Left lung (tissue), 10 donors: ENCODE measurements around the gene C16orf54. TPM values are rescaled to one million over a fixed set of nuclear protein-coding genes. Genes with fewer than 3 reads are reported as not detected.
"Not testable (repeated sequence)": the region's sequence is repeated elsewhere in the genome, so short reads cannot be mapped to it uniquely, and the experiment has no call there.

ENCODE experiments used
- ATAC-seq: fragments of 200-7000 bp; cut with Tn5 transposase; one replicate; pipeline ENCODE4 v1.9.1; 2020; ENCODE audit warnings: moderate library complexity
- DNase-seq, 4 donors: peaks; one replicate each; pipeline ENCODE4 v3.0.0-alpha.2; 2013 to 2020
- H3K27ac ChIP-seq, 2 donors: fragments of 200-600 bp; sonication (generic) in 1 of 2; one replicate each; pipeline versions ENCODE4 v1.5.0 to v1.8.0; 2020 to 2021
- H3K27me3 ChIP-seq, 2 donors: fragments of 200-600 bp; sonication (generic) in 1 of 2; one replicate each; pipeline versions ENCODE4 v1.5.0 to v1.8.0; 2020 to 2021
- H3K36me3 ChIP-seq, 2 donors: fragments of 200-600 bp; sonication (generic) in 1 of 2; one replicate each; pipeline versions ENCODE4 v1.5.0 to v1.8.0; 2020 to 2021
- H3K4me1 ChIP-seq, 2 donors: fragments of 200-600 bp; one replicate each; pipeline ENCODE4 v1.8.0; 2021
- H3K4me3 ChIP-seq, 2 donors: fragments of 200-600 bp; sonication (generic) in 1 of 2; one replicate each; pipeline versions ENCODE4 v1.5.0 to v1.8.0; 2020 to 2021; ENCODE audit warnings: mild to moderate bottlenecking in 1 of 2
- H3K9me3 ChIP-seq, 2 donors: fragments of 200-600 bp; sonication (generic) in 1 of 2; one replicate each; pipeline versions ENCODE4 v1.5.0 to v1.8.0; 2020 to 2021
- CTCF ChIP-seq, 2 donors: fragments of 200-600 bp; sonication (generic) in 1 of 2; IDR thresholded peaks; one replicate each; pipeline versions ENCODE4 v1.5.0 to v1.8.0; 2021; ENCODE audit warnings: antibody characterized with exemption in 2 of 2
- intact Hi-C, 2 donors: fragments of 100-400 bp; cut with DNase I; formaldehyde crosslinking; loops; one replicate each; pipeline versions ENCODE4 v1.11.2 to v1.14.2; 2022
- polyA plus RNA-seq, 6 donors: library from polyadenylated mRNA; unstranded; fragments of 120-200 nt; gene quantifications; one replicate each; pipeline ENCODE4 v1.2.1, GENCODE V29; 2013; ENCODE audit not compliant: insufficient read length in 6 of 6
- total RNA-seq, 2 donors: library from RNA; stranded (reverse); fragmentation: NEBNext Ultra II Directional; extraction: Animal tissue kit (Norgen Biotek cat#: 25700); gene quantifications; one replicate each; pipeline ENCODE4 v1.2.1, GENCODE V29; 2021
- donor health status: DM: no; HTN: yes; CAD: no.
- donor health status: DM: no; HTN: no; CAD: no.

C16orf54 gene
- total and polyA plus RNA-seq, 8 donors = 0.33 to 13.6 (median 0.69) TPM

GRCh38 chr16:29698484-29699323, 47.1 kb downstream of the C16orf54 start:
- intact Hi-C loops = no loop called here
- H3K27me3 ChIP-seq = peaks cover 0 to 10% of the 10 kb centered on the region in 2 donors
- H3K36me3 ChIP-seq = no peaks in the 10 kb centered on the region
- H3K9me3 ChIP-seq = no peaks in the 10 kb centered on the region
- ATAC-seq (no peak), DNase-seq (no peak)
- H3K4me1 ChIP-seq = peaks cover 0 to 4% of the 10 kb centered on the region in 2 donors
- H3K4me3 ChIP-seq = no peak overlapping the region
- H3K27ac ChIP-seq = no peak overlapping the region
- no peak for TF ChIP-seq CTCF (IDR thresholded peaks at IDR 0.05)

GRCh38 chr16:29698042-29698441, 47.7 kb downstream of the C16orf54 start:
- H3K27ac ChIP-seq = no peak overlapping the region
- no peaks in the 10 kb centered on the region for H3K36me3 ChIP-seq
- DNase-seq = no peak
- intact Hi-C loops = no loop called here
- peaks cover 0 to 10% of the 10 kb centered on the region in 2 donors for H3K27me3 ChIP-seq
- no peaks in the 10 kb centered on the region for H3K9me3 ChIP-seq
- H3K4me3 ChIP-seq = no peak overlapping the region
- ATAC-seq = no peak
- H3K4me1 ChIP-seq = peaks cover 0 to 4% of the 10 kb centered on the region in 2 donors
- no peak for TF ChIP-seq CTCF (IDR thresholded peaks at IDR 0.05)

- H3K4me1 ChIP-seq = peaks cover 0 to 4% of the 10 kb centered on the region in 2 donors
- H3K36me3 ChIP-seq = no peaks in the 10 kb centered on the region
- no peak for TF ChIP-seq CTCF (IDR thresholded peaks at IDR 0.05)
- no peak overlapping the region for H3K4me3 ChIP-seq
- intact Hi-C loops = no loop called here
- ATAC-seq = no peak
- no peak overlapping the region for H3K27ac ChIP-seq
- H3K9me3 ChIP-seq = no peaks in the 10 kb centered on the region
- peak in 1 of 4 donors; percentile 1 for DNase-seq
- peaks cover 0 to 8% of the 10 kb centered on the region in 2 donors for H3K27me3 ChIP-seq
These were observed 48.4 kb downstream of the C16orf54 start for GRCh38 chr16:29697391-29697790.

GRCh38 chr16:29696881-29697331, 48.9 kb downstream of the C16orf54 start:
- intact Hi-C loops = no loop called here

GRCh38 chr16:29695675-29696074, 50.1 kb downstream of the C16orf54 start:
- H3K4me1 ChIP-seq, H3K27ac ChIP-seq, H3K9me3 ChIP-seq, ATAC-seq, H3K36me3 ChIP-seq, H3K4me3 ChIP-seq, H3K27me3 ChIP-seq, intact Hi-C loops: not testable (repeated sequence)
- DNase-seq = peak in 1 of 4 donors; percentile 2

More at GRCh38 chr16:29696881-29697331, 48.9 kb downstream of the C16orf54 start:
- peaks cover 0 to 6% of the 10 kb centered on the region in 2 donors for H3K4me1 ChIP-seq
- H3K9me3 ChIP-seq = no peaks in the 10 kb centered on the region
- H3K36me3 ChIP-seq = no peaks in the 10 kb centered on the region
- ATAC-seq (no peak), DNase-seq (no peak)
- H3K27me3 ChIP-seq = peaks cover 0 to 3% of the 10 kb centered on the region in 2 donors
- H3K27ac ChIP-seq = no peak overlapping the region
- H3K4me3 ChIP-seq = no peak overlapping the region
- no peak for TF ChIP-seq CTCF (IDR thresholded peaks at IDR 0.05)
